Ureter (tissue), 1 donor: ENCODE data around the gene ALKBH4. TPM values are rescaled to one million over a fixed set of nuclear protein-coding genes. Genes with fewer than 3 reads are reported as not detected.
"Not testable (repeated sequence)": the region's sequence is repeated elsewhere in the genome, so short reads cannot be mapped to it uniquely, and the experiment has no call there.

Experiments used
- DNase-seq: peaks from one replicate; pipeline ENCODE4 v3.0.0-alpha.2; 2020; ENCODE audit warnings: low spot score
- total RNA-seq: library from RNA; stranded (reverse); gene quantifications from one replicate; pipeline ENCODE4 v1.2.4, GENCODE V29; 2023
- donor health status: DM: yes; HTN: yes; CAD: no.

Gene ALKBH4
- total RNA-seq, 1 donor from 2014 or later = 10.3 TPM

DNA sequence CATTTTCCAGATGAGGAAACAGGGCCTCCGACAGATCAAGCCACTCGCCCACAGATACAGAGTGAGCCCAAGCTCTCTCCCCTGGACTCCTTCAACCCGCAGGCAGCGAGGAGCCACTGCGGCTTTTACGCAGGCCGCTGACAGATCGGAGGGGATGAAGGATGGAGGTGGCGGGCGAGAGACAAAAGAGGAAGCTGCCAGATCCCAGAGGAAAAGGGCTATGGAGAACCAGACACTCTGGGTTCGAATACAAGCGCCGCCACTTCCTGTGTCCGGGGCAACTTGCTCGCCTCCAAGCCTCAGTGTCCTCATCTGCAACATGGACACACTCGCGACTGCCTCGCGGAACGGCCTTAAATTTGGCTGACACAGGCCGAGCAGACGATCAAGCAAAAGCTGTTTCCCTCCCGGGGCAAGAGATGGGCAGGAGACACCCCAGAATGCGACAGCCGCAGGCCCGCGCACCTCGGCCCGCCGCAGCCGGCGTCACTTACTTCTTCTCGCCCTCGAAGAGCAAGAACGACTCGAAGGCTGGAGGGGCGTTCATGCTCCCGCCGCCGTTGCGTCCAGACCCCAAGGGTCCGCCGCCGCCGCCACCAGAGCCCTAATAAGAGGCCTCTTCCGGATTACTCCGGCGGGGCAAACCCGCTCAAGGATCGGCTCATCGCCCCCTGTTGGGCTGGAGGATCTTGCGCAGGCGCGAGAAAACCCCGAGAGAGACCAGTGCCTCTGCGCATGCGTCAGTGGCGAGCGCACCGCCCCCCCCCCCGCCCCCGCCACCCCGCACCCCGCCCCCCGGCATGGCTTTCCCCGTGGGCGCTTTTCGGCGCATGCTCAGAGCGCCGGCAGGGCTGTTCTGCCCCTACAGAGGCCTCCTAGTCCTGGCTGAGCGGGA is 13.9 kb upstream of the ALKBH4 start, which contains the start of gene POLR2J:
Gene POLR2J, minus strand, starts transcription at position 609 of the 895 bp plus-strand sequence. Its CDS starts 62 bp downstream, at position 547.
- peak; percentile 94 for DNase-seq

DNA sequence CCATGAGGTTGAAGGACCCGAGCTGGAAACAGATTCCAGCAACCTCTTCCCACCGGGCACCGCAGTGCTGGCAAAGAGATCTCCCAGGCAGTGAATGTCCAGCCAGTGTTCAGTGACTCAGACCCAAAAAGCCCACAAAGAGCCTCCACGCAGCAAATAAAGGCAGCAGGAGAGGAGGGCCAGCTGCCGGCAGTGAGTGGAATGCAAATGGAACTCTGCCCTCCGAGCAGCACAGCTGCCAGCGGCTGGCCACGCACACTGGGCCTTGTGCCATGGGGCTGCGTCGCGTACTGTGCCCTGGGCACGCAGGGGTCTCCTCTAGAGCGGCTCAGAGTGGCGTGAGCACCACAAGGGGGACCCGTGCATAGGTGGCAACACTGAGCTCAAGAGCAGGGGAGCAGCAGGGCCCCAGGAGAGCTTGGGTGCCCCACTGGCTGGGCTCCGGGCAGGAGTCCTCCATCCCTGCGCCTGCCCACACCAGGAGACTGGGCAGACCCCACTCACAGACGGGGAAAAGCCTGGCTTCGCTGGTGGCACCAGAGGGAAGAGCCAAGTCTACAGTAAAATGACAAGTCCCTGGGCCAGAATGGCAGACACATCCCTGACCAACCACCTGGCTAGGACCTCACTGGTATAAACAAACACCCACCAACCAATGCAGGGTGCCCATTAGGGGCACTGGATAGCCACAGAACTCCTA is 10.2 kb upstream of the ALKBH4 start:
- DNase-seq = not testable (repeated sequence)

DNA sequence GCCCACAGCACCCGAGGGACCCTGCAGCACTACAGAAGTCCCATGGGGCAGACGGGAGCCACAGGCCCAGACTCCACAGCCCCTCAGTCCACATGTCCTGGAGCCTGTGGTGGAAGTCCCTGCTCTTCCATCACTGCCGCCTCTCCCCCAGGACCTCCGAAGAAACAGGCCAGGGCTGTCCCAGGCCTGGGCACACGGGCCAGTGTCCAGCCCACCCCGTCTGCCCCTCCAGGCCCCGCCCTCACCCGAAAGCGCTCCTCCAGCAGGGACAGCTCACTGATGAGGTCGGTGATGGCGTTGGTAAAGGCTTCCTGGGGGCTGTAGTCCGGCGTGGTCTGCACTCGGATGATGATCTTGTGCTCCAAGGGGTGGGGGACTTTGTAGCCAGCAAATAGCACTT is 9.5 kb upstream of the ALKBH4 start:
- not testable (repeated sequence) for DNase-seq

DNA sequence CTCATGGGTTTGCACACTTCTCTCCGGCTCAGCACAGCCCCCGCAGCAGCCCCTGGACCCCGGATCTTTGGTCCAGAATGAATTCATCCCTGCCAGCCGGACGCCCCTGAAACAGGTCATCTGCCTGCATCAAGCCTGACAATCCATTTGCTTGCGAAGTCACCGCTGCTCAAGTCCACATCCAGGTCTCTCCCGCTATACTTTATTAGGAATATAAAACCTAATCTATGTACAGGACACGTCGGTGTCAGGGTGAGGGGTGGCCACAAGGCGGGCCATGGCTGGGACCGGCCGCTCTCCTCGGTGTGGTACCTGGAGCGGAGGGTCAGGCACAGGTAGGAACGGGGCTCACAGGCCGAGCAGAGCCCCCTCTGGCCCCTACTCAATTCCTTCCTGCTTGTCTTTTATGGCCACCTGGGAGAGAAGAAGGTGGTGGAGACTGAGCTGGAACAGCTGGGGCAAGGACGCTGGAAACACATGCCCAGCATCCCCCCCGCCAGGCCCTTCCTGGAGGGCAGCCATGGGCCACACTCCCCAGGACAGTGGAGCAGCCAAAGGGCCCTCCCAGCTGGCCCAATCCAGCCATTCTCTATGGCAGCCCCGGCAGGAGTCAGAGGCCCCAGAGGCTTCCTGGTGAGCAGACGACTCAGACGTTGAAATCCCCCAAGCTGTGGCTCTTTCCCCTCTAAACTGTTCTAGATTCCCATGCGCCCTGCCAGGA is 8.8 kb upstream of the ALKBH4 start:
- DNase-seq = no peak

DNA sequence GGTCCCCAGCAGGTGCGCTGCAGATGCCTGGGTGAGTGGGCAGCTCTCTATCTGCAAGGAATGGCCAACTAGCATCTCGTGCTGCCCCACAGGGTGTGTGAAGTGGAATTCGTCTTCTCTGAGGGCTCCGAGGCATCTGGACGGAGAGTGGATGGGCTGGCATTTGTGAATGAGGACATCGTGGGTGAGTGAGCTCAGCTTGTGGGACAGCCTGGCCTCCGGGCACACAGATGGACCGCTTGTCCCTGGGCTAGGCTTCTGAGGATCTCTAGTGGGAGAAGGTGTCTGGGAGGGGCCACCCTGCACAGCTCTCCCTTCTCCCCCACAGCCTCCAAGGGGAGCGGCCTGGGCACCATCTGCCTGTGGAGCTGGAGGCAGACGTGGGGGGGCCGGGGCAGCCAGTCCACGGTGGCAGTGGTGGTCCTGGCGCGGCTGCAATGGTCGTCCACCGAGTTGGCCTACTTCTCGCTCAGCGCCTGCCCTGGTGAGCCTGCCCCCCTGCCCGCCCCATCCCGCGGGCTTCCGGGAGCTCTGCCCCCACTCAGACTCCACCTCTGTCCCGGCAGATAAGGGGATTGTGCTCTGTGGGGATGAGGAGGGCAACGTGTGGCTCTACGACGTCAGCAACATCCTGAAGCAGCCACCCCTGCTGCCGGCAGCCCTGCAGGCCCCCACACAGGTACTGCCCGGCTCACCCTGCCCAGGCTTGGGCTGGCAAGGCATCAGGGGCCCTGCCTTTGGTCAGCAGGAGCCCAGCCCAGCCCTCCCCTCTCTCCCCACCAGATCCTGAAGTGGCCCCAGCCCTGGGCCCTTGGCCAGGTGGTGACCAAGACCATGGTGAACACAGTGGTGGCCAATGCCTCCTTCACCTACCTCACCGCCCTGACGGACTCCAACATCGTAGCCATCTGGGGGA is 7.7 kb upstream of the ALKBH4 start:
- no peak for DNase-seq

DNA sequence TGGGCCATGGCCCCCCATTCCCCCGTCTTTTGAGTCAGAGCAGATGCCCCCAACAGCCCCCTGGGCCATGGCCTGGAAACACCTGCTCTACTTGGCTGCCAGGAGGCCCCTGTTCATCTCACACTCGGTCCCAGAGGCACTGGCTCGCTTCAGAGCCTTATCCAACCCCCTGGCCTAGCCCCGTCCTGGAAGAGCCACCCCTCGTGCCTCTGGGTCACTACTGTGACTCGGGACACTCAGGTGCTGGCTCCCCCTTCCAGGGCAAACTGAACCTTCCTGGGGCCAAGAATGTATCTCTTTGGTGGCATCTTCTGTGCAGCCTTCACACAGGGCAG is 7.1 kb upstream of the ALKBH4 start:
- DNase-seq = no peak

DNA sequence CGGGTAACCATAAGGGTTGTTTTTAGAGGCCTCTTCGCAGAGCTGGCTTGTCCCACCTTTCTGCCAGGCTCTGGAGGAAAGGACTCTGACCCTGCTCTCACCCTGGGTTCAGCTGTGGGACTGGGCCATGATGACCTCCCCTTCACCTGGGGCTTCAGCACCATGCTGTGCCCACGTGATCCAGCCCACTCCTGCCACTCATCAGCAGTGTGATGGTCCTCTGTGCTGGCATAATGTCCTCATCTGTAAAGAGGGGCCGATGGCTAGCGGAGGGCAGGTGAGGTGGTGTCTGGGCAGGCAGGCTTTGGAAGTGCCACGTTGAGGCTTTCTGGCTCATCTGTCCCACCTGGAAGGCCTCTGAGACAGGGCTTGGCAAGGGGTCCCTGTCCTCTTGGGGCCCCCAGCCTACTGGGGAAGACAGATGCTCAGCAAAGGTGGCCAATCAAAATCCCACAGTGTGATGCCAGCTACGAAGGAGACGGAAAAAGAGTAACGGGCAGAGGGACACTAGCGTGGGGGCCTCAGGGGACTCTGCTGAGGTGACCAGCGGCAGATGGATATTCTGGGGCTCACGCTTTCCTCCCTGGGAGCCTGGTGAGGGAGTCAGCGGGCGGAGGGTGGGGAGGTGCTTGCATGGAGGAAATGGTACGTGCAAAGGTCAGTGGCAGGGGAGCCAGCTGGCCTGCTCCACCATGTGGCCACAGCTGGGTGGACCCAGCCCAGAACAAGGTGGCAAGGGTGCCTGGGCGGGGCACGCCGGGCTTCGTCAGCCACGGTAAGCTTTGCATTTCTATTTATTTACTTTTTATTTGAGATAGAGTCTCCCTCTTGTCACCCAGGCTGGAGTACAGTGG is 5.5 kb upstream of the ALKBH4 start:
- DNase-seq = no peak

DNA sequence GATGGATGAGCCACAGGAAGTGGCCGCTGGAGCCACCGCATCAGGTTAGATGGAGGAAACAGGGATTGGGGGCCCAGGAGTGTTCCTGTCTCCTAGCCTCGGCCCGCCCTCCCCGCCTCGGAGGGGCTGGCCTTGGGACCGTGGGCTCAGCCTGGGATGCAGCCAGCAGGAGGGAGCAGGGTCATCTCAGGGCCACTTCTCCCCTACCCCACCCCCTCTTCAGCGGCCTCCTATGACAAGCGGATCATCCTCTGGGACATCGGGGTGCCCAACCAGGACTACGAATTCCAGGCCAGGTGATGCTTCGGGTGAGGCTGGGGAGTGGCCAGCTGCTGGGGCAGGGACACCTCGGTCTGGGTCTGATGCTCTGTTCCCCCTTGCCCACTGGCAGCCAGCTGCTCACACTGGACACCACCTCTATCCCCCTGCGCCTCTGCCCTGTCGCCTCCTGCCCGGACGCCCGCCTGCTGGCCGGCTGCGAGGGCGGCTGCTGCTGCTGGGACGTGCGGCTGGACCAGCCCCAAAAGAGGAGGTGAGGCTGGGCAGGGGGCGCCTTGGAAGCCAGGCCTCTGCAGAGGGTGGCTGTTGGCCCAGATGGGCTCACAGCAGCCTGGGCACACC is 4.8 kb upstream of the ALKBH4 start:
- DNase-seq = no peak

DNA sequence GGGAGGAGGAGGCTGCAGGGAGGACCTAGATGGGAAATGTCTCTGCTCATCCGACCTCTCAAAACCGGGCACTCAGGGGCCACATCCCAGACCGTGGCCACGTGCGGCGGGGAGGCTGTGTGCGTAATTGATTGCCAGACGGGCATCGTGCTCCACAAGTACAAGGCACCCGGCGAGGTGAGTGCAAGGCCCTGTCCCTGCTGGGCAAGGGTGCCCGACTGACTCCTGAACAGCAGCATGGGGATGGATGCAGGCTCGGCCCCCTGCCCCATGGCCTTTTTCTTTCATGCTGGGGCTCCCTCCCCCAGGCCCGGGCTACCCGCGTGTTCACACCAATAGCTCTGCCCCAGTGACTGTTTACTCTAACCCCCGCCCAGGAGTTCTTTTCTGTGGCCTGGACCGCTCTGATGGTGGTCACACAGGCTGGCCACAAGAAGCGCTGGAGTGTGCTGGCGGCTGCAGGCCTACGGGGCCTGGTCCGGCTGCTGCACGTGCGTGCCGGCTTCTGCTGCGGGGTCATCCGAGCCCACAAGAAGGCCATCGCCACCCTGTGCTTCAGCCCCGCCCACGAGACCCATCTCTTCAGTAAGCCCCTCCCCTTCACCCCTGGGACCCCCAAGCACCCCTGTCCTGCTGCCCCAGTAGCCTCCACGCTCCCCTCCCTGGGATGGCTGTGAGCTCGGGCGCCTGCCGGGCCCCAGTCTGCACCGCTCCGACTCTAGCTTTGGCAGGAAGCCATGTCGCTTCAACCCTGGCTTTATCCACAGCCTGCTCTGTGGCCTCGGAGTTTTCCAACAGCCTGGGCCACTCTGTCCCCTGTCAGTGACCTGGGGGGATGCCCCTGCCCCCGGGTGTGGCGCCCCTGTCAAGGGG is 4.1 kb upstream of the ALKBH4 start:
- no peak for DNase-seq

DNA sequence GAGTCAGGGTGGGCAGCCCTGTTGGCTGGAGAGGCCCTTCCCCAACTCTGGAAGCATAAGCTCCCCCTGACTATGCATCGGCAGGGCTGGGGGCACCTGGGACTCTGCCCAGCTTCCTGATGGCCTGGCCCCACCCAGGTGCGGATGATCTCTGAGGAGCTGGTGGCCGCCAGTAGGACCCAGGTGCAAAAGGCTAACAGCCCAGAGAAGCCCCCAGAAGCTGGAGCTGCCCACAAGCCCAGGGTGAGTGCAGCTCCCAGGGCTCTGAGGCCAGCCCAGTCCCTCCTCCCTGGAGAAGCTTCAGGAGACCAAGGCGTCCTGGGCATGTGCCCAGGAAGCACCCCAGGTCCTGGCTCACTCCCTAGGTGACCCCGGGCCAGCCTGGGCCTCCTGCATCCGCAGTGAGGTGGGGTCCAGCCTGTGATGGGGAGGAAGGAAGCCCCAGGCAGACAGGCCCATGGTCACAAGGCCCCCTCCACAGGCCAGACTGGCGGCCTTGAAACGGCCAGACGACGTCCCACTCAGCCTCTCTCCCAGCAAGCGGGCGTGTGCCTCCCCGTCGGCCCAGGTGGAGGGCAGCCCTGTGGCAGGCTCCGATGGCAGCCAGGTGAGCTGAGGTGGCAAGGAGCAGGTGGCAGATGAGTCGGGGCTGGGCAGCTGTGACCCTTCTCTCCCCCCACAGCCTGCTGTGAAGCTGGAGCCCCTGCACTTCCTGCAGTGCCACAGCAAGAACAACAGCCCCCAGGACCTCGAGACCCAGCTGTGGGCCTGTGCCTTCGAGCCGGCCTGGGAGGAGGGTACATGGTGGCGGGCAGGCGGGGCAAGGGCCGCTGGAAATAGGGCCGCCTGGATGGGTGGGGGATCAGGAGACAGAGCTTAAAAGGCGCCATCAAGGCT is 3.2 kb upstream of the ALKBH4 start:
- DNase-seq = no peak

DNA sequence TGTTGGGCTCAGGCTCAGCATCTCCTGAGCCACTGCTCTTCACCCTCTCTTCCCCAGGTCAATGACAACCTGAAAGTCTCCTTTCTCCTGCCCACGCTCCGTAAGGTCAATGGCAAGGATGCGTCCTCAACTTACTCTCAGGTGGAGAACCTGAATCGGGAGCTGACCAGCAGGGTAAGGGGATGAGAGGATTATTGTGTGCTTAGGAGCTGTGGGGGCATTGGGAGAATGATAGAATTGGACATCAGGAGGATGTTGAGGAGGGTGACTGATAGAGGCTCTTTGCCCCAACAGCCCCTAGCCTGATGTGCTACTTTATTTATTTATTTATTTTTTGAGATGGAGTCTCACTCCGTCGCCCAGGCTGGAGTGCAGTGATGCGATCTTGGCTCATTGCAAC is 1.4 kb upstream of the ALKBH4 start:
- no peak for DNase-seq

DNA sequence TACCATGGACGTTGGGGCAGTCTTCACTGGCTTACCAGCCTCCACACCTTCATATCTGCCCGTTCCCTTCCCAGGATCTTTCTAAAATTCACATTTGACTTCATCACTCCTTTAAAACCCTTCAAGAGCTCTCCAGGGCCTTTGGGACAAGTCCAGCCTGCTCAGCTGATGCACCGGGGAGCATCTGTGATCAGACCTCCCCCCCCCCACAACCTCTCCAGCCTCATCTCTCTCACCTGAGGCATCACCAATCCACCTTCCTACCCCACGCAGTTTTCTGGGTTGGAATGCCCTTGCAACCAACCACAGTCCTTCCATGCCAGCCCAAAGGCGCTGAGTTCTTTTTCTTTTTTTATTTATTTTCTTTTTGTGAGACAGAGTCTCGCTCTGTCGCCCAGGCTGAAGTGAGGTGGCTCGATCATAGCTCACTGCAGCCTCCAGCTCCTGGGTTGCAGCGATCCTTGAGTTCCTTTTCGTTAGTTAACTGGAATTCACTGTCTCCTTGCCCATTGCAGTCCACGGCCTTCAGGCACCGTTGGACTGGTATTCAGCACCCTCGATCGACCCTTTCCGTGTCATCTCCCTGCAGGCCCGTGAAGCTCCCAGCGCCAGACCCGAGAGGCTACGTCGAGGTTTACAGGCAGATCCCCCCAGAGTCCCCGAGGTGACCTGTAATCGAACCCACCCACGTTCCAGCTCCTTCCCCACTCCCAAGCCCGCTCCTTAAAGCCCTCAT is 654 bp downstream of the ALKBH4 start:
- no peak for DNase-seq

DNA sequence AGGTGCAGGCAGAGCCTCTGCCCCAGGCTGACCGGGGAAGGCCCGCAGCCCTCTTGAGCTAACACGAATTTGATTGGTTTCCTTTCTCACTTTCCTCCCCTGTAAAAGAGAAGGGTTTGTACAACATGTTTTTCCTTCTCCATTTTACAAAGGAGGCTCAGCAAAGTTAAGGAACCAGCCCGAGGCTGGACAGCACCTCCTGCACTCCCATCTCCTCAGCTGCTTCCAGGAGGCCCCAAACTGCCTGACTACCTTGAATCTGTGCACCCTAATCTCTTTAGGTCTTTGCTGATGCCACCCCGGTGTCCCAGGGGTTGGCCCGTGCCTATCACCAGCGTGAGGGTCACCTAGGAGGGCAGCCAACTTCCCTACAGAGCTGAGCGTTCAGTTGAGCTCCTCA is 4.2 kb downstream of the ALKBH4 start:
- DNase-seq = no peak

DNA sequence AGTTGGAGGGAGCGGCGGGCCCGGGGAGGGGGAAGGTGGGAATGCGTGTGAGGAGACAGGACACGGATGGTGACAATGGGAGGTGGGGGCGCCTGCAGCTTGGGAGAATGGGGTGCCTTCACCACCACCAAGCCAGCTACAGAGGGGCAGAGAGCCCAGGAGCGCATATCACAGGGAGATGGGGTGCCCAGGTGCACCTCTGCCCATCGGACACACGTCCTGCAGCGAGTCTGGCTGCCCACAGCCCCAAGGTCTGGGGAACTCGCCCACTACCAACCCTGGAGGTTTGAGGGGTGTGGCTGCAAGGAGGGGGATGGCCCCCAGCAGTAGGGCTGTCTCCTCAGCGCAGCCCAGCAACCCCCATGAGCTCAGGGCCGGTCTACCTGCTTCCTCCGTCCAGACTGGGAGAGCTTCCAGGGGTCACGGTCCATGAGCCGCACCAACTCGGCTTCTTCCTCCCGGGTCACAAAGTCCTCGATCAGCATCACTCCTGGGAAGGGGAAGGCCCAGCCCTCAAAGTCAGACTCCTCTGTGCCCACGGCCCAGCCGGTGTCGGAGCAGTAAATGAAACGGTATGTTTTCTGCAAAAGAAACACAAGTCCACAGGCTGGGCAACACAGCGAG is 5.3 kb downstream of the ALKBH4 start:
- DNase-seq = no peak

DNA sequence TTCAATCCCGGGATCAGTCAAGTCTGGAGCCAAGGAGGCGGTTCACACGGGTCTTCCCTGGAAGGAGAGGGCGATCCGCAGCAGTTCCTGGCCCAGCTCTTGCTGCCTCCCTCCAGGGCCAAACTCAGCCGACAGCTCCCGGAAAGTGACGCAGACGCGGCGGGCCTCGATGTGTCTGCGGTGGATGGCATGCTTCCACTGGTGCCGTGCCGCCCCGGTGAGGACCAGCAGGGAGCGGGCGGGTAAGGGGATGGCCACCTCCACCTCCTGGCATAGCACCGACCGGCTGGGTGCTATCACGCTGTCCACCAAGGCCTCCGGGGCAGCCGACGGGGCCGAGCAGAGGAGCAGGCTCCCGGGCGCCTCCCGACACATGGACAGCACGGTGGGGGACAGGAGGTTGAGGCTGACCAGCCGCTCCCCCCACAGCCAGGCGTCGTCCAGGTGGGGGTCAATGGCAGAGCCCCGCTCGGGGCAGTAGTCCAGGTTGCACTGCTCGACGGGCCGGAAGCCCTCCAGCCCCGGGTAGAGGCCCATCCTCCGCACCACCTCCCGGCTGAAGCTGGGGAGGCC is 7.2 kb downstream of the ALKBH4 start:
- DNase-seq = no peak

DNA sequence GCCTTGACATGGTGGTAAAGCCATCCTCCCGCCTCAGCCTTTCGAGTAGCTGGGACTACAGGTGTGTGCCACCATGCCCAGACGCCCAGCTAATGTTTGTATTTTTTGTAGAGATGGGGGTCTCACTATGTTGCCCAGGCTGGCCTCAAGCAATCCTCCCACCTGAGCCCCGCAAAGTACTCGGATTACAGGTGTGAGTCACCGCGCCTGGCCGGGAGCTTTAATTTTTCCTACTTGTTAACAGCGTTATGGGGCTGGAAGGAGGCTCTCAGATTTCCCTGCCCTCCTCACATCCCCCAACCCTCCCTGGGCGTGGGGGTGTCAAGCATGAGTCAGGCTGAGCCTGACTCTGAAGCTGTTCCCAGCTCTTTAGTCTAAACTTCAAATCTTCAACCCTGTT is 8.3 kb downstream of the ALKBH4 start:
- no peak for DNase-seq
